HG03045 (cell line): Measurements from ENCODE around the gene CCDC7.
"Not testable (repeated sequence)": the region's sequence is repeated elsewhere in the genome, so short reads cannot be mapped to it uniquely, and the experiment has no call there.

Experiments used
- ATAC-seq: cut with Tn5 transposase; IDR thresholded peaks from one replicate; pipeline ENCODE4 v1.9.1; 2021; ENCODE audit warnings: mild to moderate bottlenecking, moderate library complexity; ENCODE audit not compliant: unreplicated experiment

Gene CCDC7

DNA sequence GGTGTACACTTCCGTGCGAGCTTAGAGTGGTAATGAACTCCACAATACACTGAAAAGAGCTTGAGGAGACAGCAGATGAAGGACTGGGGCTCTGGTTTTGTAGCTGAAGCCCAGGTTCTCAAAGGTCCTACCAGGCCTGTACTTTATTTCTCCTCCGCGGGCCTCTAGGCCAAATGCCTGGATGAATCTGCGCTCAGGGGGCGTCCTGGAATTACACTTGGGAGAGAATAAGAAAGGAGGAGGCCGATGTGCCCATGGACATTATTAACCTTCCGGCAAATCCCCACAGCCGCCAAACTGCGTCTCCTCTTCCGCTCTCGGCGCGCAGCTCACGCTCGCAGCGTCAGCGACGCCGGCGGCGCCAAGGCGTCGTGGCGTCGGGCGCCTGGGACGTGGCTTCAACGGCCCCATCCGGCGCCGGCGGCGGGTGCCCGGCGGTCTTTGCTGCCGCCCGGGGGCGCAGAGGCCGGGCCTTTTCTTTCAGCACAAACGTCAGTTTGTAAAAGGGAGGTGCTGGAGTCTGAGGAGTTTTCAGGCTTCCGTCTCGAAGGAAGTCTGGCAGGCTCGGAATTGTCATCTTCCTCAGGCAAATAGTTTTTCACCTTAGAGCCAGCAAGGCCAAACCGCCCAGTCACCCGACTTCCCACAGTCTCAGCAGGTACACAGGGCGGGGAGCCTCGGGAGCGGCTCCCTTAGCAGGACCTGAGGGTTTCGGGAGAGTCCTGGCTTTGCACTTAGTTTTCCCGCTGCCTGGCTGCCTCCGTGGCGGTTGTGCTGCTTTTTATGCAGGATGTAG, at the start of gene CCDC7:
CCDC7 (plus strand) TSS at position 401 of the 796 bp plus-strand sequence. CDS start 5,503 bp downstream, outside the sequence.
- ATAC-seq: peak; percentile 99

DNA sequence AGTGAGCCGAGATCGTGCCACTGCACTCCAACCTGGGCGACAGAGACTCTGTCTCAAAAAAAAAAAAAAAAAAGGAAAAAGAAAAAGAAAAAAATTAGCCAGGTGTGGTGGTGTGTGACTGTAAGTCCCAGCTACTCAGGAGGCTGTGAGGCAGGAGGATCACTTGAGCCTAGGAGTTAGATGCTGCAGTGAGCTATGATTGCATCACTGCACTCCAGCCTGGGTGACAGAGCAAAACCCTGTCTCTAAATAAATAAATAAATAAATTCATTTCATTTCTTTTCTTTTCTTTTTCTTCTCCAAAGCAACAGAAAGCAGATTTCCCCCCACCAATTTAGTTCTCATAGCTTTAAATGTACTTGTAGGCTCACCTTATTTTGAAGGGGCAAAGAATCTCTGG, 48.8 kb upstream of the CCDC7 start:
- not testable (repeated sequence) for ATAC-seq

DNA sequence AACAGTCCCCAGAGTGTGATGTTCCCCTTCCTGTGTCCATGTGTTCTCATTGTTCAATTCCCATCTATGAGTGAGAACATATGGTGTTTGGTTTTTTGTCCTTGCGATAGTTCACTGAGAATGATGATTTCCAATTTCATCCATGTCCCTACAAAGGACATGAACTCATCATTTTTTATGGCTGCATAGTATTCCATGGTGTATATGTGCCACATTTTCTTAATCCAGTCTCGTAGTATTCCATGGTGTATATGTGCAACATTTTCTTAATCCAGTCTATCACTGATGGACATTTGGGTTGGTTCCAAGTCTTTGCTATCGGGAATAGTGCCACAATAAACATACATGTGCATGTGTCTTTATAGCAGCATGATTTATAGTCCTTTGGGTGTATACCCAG, 46.2 kb upstream of the CCDC7 start:
- not testable (repeated sequence) for ATAC-seq

DNA sequence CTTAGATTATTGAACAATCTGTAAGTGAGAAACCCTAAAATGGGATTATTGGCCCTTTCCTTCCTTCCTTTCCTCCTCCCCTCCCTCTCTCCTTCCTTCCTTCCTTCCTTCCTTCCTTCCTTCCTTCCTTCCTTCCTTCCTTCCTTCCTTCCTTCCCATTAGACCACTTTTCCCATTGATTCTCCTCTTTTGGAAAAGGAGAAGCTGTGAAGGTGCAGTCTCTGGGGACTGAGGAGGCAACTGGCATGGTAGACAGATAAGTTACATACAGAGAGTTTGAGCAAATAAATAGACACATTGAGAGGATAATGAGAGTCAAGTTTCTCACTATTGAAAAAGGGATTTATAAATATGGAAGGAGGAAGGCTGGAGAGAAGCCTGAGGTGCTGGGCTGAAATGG, 45.0 kb upstream of the CCDC7 start:
- ATAC-seq: no peak

DNA sequence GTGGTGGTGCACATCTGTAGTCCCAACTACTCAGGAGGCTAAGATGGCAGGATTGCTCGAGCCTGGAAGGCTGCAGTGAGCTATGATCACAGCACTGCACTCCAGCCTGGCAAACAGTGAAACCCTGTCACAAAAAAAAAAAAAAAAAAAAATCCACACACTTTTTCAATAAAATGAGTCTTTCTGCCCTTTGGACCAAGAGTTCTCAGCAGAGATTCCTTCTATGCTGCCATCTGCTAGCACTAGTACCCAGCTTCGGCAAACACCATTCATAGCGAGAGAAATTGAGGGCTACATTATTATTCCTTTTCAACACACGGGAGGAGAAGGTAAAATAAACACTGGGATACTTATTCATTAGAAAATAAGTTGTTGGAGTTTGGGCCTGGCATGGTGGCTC, 43.4 kb upstream of the CCDC7 start:
- no peak for ATAC-seq

DNA sequence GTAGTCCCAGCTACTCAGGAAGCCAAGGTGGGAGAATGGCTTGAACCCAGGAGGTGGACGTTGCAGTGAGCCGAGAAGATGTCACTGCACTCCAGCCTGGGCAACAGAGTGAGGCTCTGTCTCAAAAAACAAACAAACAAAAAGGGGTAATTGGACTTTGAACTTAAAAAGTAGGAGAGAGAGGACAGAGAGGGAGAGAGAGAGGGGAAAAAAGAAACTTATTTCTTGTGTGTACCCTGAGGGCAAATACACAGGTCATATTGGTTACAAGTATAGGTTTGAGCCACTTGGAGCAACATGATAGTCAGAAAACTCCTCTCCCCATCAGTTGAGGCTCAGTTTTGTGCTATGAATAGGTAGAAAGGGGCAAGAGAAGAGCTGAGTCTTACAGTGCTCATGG, 42.8 kb upstream of the CCDC7 start:
- ATAC-seq: no peak

DNA sequence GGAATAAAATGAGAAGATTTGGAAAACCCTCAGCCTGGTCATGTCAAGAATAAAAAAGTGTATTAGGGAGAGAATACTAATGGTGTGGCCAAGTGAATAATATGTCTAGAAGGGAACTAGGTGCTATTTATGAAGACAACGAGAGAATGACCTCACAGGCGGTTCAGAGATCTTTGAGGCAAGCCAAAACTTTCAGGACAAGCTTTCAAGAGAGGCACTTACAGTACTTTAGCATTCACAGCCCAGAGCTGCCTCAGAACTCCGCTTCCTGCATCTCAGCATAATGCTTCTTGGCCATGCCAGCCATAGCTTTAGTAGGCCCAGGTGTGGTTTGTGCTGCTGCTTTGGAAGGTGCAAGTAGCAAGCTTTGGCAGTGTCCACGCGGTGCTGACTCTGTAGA, 37.2 kb upstream of the CCDC7 start:
- no peak for ATAC-seq

DNA sequence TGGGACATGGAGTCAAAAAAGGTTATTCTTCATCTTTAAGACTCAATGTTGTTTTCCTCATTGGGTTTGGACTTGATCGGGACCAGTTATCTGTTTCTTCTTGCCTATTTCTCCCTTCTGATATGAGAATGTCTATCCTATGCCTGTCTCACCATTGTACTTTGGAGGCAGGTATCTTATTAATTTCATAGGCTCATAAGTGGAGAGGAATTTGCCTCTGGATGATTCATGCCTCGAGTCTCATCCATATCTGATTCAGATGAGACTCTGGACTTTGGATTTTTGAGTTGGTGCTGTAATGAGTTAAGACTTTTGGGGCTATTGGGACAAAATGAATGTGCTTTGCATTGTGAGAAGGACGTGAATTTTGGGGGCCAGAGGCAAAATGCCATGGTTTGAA, 36.2 kb upstream of the CCDC7 start:
- no peak for ATAC-seq

DNA sequence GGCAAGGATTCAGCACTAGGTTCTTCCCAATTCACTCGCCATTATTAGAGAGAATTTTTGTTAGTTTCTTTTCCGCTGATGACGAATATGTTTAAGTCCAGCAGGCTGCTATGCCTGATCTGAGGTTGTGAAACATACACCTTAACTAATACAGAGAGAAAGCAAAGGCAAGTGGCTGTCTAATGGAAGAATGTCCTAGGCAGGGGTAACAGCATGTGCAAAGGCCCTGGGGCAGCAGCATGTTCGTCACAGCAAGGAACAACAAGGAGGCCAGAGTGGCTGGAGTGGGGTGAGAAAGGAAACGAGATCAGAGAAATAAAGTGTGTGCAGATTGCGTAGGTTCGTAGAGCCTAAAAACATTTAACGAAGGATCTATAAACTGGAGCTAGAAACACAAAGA, 35.4 kb upstream of the CCDC7 start:
- ATAC-seq: no peak

DNA sequence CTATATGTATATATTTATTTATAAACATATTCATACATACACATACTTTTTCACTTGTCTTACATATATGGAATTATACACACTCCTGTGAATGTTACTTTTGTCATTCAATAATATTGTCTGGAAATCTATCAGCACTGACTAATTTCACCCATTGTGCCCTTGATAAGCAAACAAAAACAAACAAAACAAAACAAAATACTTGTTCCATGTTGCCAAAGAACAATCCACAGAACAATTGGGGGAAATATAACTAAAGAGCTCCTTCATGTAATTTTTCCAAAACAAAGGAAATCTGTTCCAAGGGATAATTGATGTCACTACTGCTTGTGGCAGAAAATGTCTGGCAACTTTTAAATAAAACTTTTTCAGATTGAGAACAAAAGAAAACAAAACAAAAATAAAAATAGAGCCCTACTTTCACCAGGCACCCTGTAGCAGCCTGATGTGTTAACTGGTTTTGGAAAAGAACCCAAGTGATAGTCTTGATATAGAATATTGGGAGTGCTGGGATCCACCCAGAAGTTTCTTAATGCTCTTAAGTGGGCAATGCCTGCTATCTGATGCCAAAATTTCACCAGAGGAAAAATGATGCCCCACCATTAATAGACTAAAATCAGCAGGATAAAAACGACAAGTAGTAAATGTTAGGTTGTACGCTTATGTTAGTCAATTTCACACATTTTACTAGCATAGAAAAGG, 34.0 kb upstream of the CCDC7 start:
- ATAC-seq: no peak

DNA sequence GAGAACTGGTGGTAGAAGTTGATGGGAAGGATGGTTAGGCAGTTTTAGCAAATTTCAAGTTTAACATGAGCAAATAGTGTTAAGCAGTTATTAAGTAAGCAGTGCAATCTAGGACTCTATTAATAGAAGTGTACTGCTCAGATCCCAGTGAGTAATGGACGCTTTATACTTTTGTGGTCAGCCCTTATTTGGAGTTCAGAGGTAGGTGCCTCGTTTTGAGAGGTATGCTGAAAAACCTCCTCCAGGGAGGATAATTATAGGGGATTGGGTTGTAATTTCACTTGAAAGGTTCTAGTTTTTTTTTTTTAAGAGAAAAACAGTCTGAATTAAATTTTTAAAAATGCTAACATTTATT, 33.5 kb upstream of the CCDC7 start:
- ATAC-seq: no peak

DNA sequence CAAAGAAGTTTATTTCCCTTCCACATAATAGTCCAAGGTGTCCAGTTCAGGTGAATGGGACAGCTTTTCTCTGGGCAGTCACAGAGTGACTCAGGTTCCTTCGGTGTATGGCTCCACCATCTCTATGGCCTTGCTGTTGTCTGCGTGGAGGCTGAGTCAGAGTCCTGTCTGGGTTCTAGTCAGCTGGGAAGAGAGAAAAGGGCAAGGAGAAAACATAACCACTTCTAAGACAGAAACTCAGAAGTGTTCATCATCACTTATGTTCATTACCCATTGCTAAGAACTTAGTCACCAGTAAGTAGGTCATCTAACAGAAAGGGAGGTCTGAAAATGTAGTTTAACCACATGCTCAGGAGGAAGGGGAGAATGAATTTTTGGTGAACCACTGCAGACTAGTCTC, 32.4 kb upstream of the CCDC7 start:
- no peak for ATAC-seq

DNA sequence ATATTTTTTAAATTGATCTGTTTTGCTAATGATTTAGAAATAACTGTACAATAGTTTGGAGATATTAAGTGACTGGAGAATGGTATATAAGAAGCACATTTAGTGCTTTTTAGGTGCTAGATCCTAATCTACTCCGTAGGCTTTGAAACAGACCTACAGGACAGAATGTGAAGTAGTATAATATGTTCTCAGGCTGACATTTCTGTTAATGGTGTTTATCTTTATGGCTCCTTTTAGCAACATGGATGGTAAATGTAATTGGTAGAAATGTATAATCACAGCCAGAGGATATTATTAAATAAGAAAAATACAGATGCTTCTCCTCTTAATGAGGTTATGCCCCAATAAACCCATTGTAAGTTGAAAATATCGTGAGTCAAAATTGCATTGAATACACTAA, 30.6 kb upstream of the CCDC7 start:
- no peak for ATAC-seq

DNA sequence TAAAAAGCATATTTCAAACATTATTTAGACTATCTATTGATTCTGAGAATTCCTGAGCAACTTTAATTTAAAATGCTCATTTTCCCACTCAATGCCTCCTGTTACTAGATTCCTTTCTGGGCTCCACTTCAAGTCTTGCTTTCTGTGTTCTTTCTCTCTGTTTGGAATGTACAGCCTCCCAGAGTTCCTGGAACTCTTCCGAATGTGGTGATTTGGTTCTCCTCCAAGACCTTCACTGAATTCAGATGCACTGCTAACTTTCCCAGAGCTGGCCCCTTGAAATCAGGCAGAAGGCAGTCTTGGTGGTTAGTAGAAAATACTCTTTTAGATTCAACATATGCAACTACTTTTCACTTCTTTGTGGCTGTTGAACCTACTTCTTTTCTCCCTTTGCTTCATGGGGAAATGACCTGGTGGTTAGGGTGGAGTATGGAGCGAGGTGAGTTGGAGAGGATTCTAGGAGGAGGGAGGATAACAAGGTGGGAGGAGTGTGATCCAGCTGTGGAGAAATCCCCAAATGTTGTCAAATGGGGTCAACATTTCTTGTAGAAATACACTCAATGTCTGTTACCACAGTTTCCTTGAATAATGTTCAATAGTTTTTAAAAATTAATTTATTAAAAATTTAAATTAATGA, 27.9 kb upstream of the CCDC7 start:
- ATAC-seq: no peak

DNA sequence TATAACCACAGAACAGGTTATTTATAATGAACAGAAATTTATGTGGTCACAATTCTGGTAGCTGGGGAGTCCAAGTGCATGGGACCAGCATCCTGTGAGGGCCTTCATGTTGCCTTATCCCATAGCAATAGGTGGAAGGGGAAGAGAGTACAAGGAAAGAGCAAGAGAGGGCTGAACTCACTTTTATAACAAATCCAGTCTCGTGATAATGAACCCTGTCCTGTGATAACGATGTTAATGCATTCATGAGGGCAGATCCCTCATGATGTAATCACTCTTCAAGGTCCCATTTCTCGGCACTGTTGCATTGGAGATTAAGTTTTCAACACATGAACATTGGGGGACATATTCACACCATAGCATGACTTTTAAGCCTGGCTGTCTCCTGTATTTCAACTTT, 27.4 kb upstream of the CCDC7 start:
- no peak for ATAC-seq

DNA sequence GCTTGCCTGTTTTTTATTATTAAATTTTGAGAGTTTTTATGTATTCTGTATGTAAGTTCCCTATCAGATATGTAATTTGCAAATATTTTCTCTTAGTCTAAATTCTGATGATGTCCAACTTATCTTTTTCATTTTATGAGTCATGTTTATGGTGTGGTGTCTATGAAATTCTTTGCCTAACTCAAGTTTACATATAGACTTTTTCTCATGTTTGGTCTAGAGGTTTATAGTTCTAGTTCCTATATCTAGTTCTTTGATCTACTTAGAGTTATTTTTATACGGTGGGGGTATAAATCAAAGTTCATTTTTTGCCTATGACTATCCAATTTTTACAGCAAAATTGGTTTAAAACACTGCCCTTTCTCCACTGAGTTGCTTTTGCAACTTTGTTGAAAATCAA, 26.3 kb upstream of the CCDC7 start:
- ATAC-seq: no peak

DNA sequence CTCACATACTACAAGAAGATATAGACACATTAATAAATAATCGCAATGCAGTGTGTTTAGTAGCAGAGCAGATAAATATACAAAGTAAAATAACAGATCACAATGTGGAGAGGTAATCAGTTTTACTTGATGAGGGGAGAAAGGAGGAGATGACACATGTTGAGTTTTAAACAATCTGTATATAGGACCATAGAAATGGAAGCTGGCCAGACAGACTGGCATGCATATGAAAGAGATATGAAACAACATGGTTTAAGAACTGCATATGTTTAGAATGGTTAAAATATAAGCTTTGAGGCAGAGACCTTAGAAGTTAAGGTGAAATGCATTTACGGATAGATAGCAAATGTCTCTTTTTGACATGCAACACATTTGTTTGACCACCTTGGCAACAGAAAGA, 19.8 kb upstream of the CCDC7 start:
- ATAC-seq: no peak

DNA sequence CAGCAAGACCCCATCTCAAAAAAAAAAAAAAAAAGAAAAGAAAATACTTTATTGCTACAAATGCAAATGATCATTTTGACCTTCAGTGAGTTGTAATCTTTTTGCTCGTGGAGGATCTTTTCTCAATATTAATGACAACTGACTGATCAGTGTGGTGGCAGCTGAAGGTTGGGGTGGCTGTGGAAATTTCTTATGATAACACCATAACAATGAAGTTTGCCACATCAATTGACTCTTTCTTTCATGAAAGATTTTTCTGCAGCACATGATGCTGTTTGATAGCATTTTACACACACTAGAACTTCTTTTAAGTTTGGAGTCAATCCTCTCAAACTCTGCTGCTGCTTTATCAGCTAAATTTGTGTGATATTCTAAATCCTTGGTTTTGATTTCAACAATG, 12.4 kb upstream of the CCDC7 start:
- no peak for ATAC-seq

DNA sequence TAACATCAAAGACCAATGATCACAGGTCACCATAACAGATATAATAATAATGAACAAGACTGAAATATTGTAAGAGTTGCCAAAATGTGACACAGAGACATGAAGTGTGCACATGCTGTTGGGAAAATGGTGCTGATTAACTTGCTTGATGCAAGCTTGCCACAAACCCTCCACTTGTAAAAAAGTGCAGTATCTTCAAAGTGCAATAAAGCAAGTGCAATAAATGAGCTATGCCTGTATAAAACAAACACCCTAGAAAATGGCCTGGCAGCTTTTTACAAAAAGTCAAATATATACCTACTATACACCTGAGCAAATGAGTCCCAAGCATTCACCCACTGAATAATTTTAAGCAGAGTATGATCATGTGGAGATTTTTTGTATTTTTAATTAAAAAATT, 9.7 kb upstream of the CCDC7 start:
- no peak for ATAC-seq

DNA sequence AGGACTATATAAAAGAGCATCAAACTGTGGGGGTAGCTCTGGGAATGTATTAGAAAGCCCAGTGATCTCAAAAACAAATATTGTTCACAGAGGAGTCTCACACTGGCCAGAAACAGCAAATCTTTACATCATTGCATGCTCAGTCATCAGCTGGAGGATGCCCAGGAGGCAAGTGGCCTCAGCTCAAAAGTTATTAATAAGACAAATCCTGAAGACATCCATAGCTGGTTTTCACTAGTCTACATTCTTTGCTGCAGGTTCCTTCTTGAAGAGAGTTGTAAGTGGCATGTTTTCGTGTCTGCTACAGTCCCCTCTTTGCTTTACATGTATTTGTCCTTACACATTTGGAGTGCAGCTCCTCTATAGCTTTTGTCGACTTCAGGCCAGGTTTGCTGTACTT, 8.6 kb upstream of the CCDC7 start:
- no peak for ATAC-seq

DNA sequence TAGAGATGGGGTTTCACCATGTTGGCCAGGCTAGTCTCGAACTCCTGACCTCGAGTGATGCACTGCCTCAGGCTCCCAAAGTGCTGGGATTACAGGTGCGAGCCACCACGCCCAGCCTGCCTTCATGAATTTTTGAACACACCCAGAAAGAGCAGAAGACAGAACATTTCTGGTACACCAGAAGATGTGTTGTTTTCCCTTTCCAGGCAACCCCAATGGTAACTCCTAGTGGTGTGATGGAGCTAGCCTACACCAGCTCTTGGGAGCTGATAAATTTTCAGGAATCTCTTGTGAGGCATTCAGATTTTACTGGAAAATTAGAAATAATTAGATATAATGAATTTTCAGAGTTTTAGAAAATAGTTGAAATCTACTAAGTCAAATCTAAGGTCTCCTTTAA, 904 bp upstream of the CCDC7 start:
- no peak for ATAC-seq
